Epidermal melanocyte (primary cell): ENCODE results near the gene CCNJ.

Source experiments
- DNase-seq: peaks from one replicate; pipeline ENCODE4 v3.0.0; 2011; ENCODE audit warnings: low spot score; ENCODE audit not compliant: insufficient read length

The CCNJ gene

GRCh38 chr10:96053985-96054384 is 10.6 kb downstream of the CCNJ start:
- DNase-seq, result no peak

- DNase-seq, result no peak
Measured at GRCh38 chr10:96056787-96057186, 13.4 kb downstream of the CCNJ start.

DNA sequence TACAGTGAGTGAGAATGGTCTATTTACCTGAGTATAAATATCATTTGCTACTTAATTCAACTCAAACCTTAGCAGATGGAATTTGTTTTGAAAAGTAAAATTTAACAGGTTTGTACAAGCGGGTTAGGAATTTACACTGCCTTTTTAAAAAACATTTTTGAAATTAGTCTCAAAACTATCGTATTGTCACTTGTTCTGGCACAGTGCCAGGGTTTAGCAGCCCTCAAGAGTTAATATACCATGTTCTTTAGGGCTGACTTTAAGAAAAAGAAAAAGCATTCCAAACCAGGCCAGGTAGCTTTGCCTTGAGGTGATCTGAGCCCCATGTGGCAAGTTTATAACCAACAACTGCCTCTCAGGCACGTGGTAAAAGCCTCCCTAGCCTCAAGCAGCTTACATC is 17.8 kb downstream of the CCNJ start:
- DNase-seq, result no peak

GRCh38 chr10:96072674-96073073 is 29.3 kb downstream of the CCNJ start:
- no peak for DNase-seq

DNA sequence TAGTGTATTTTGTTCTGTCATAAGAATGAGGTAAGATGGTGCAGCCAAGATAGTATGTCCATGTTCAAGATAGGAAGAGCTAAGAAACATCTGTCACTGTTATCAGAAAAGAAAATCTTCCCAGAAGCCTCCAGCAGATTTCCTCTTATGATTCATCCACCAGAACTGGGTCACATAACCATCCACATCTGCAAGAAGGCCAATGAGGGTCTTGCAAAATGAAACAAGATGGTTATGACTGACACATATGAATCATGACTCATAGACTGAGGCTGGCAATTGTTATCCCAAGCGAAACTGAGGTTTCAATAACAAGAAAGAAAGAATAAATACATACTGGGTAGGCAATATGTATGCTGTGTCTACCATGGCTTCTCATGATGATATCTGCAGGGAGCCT is 30.3 kb downstream of the CCNJ start:
- DNase-seq, result no peak

- DNase-seq, result no peak
Measured at GRCh38 chr10:96074776-96075175, 31.4 kb downstream of the CCNJ start.

DNA sequence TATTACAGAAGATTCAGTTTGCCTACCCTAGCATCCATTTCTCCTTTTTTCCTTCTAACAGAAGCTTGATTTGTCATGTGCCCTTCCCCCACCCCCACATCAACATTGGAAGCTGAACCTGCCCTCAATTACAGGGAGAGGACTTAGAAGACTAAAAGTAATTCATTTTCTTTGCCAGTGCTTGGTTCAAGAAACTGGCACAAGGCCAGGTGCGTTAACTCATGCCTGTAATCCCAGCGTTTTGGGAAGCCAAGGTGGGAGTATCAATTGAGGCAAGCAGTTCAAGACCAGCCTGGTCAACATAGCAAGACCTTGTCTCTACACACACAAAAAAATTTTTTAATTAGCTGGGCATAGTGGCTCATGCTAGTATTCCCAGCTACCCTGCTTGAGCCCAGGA is 32.6 kb downstream of the CCNJ start:
- no peak for DNase-seq

DNA sequence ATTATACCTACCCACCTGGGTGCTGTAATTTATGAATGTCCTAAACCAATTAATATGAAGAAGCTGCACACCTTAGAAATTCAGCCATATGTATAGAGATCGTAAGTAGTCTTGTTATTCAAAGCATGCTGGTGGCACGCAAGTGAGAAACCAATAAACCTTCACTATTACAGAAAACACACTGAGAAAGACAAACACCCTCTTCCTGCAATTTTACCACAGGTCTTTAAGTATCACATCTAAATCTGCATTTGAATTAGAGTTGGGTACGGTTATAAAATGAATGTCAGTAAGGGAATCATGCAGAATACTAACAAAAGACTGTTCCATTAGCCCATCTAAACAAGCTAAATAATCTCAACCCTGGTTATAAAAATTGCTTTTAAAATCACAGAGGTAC is 33.8 kb downstream of the CCNJ start:
- no peak for DNase-seq

DNA sequence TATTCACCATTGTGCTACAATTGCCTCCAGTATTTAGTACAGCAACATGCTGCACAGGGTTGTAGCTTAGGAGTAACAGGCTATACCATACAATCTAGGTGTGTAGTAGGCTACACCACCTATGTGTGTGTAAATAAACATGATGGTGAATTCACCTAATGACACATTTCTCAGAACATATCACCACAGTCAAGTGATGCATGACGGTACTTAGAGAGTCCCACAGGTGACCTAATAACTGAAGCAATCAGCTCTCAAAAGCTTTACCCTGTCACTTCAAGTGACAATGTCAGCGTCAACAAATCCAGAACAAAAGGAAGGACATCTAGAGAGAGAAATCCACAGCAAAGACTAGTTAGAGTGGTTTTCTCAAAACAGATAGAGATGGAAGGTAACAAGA is 38.8 kb downstream of the CCNJ start:
- no peak for DNase-seq

DNA sequence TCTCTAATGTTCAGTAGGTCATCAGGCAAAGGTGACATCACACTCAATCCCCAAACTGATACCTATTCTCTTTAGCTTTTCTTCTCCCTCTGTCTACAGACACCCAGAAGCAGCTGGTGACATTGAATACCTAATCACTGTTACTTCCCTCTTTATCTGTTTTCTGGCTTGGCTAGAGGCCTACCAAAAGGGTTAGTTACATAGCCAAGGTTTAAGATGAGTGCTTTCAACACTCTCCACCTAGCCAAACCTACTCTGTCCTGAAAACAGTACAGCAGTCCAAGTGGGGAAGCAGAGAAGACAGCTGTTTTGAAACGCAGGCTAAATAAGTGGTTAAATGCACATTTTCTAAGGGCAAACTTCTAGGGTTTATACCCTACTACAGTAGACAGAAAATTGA is 39.4 kb downstream of the CCNJ start:
- DNase-seq, result no peak

GRCh38 chr10:96089116-96089515 is 45.7 kb downstream of the CCNJ start:
- DNase-seq, result no peak

DNA sequence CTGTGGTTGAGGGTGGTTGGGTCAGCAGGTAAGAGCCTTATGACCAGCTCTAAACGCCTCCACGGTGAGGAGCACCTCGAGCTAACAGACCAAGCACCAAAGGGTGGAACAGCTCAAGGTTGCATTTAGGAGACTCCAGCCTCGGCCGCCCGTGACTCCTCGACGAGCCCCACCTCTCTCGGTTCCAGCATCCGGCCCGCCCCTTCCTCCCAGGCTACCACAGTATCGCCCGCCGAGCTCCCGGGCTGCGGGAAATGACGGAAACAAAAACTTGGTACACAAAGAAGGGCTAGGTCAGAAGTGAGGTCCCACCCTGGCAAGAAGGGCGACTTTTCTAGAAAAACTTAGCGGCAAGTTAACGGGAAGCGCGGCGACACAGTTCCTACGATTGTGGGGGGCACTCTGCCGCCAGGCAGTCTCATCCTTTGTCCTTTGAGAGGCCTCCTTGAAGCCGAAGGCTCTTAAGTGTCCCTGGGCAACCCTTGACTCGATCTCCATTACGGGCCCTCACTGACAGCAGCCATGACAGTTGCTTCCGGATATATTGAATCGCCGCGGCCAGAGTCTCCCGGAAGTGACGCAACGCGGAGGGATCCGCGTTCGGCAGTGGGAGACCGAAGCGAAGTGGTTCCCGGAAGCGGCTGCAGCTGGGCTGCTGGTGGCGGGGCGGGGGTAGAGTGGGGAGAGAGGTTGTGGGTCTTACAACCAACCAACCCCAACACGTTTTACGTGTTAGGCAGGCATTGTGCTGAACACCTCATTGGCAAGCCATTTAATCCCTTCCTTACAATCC is 46.5 kb downstream of the CCNJ start:
- DNase-seq, result peak; percentile 88

DNA sequence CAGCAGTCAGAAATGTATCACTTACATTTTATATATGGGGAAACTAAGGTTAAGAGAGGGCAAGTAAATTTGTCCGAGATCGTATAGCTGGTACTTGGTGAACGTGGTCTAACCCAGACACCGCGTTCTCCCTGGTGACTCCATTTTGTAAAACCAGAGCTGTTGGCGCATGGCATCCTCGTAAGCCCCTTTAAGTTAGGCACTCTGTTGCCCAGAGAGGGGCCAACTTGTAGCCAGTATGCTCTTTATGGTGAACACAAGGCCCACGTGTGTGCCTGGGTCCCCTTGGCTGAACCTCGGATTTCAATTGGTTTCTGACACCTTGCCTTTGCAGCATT is 47.0 kb downstream of the CCNJ start:
- no peak for DNase-seq

- DNase-seq, result no peak
Measured at GRCh38 chr10:96092999-96093767, 49.8 kb downstream of the CCNJ start.

GRCh38 chr10:96093948-96094347 is 50.6 kb downstream of the CCNJ start:
- no peak for DNase-seq

- no peak for DNase-seq
Measured at GRCh38 chr10:96096958-96097357, 53.6 kb downstream of the CCNJ start.

GRCh38 chr10:96097865-96098264 is 54.5 kb downstream of the CCNJ start:
- no peak for DNase-seq

GRCh38 chr10:96107623-96108038 is 64.2 kb downstream of the CCNJ start:
- DNase-seq, result no peak
